H1 (cell line): Measurements from ENCODE around the gene ANKRD13B. TPM values are rescaled to one million over a fixed set of nuclear protein-coding genes. Genes with fewer than 3 reads are reported as not detected.

ENCODE experiments used
- CHD2 ChIP-seq: IDR thresholded peaks from 2 replicates; pipeline ENCODE4 v1.6.1; 2012; ENCODE audit warnings: low read length, improper control_type of control experiment
- E2F6 ChIP-seq: IDR thresholded peaks from 2 replicates; pipeline ENCODE4 v1.6.1; 2012; ENCODE audit warnings: inconsistent platforms
- RXRA ChIP-seq: IDR thresholded peaks from 2 replicates; pipeline ENCODE4 v1.6.1; 2011; ENCODE audit warnings: low read depth, mild to moderate bottlenecking, low read length, moderate library complexity; ENCODE audit not compliant: insufficient read depth
- SIN3A ChIP-seq, 2 experiments: IDR thresholded peaks in 1 of 2; conservative IDR thresholded peaks in 1 of 2; 2 replicates each; pipeline ENCODE4 v1.6.1; 2011 to 2012; ENCODE audit warnings: low read length in 2 of 2, improper control_type of control experiment in 1 of 2, low read depth in 1 of 2, mild to moderate bottlenecking in 1 of 2
- polyA plus RNA-seq, 7 experiments: library from polyadenylated mRNA; depleted of rRNA in 3 of 7; stranded (reverse) in 5 of 7; unstranded in 2 of 7; fragments of >200 nt in 5 of 7; fragments of 200-250 nt in 2 of 7; gene quantifications; 1 replicate in 5 of 7; 2 replicates in 1 of 7; 4 replicates in 1 of 7; pipeline versions ENCODE4 v1.2.1 to v1.2.3, GENCODE V29; 2011 to 2013; ENCODE audit warnings: missing spikeins in 2 of 7, mixed read lengths in 2 of 7
- total RNA-seq: library from RNA; stranded (reverse); fragmentation: NEBNext Ultra II Directional; extraction: Animal tissue kit (Norgen Biotek cat#: 25700); gene quantifications from 2 replicates; pipeline ENCODE4 v1.2.1, GENCODE V29; 2021

ANKRD13B gene
- total and polyA plus RNA-seq, 2 of the 8 experiments (the other 6 are each of a cell fraction or from before 2014, with no cell fraction given) = 16.4 to 48.5 TPM

GRCh38 chr17:29586676-29587469 lies 6.1 kb upstream of the ANKRD13B start (continued):
- no peak for TF ChIP-seq E2F6
- TF ChIP-seq SIN3A (conservative IDR thresholded peaks at IDR 0.05 in 1 of 2, IDR thresholded peaks at IDR 0.05 in 1 of 2; ENCODE audit: low read depth in 1 of 2, low read length in 2 of 2) = no peak
- TF ChIP-seq CHD2 = no peak
- TF ChIP-seq RXRA = no peak
